NCI-H1436 (cell line): ENCODE results near the gene SLC40A1.

Experiments
- DNase-seq: peaks from one replicate; lab custom pipeline; 2025; lab: John Stamatoyannopoulos, UW

The SLC40A1 gene

GRCh38 chr2:189540551-189540950, 40.0 kb downstream of the SLC40A1 start:
- DNase-seq = no peak

GRCh38 chr2:189538402-189538801, 42.2 kb downstream of the SLC40A1 start:
- no peak for DNase-seq

- no peak for DNase-seq
Measured at GRCh38 chr2:189536830-189537229, 43.8 kb downstream of the SLC40A1 start.

- no peak for DNase-seq
Measured at GRCh38 chr2:189534854-189535832, 45.4 kb downstream of the SLC40A1 start.

- no peak for DNase-seq
Measured at GRCh38 chr2:189533288-189534035, 47.1 kb downstream of the SLC40A1 start.

- no peak for DNase-seq
Measured at GRCh38 chr2:189530965-189531637, 49.5 kb downstream of the SLC40A1 start.

- DNase-seq = no peak
Measured at GRCh38 chr2:189528617-189529016, 52.0 kb downstream of the SLC40A1 start.

- DNase-seq = no peak
Measured at GRCh38 chr2:189527812-189528592, 52.6 kb downstream of the SLC40A1 start.

- no peak for DNase-seq
Measured at GRCh38 chr2:189527041-189527750, 53.4 kb downstream of the SLC40A1 start.

- no peak for DNase-seq
Measured at GRCh38 chr2:189526241-189526640, 54.3 kb downstream of the SLC40A1 start.

- DNase-seq = no peak
Measured at GRCh38 chr2:189524746-189525145, 55.8 kb downstream of the SLC40A1 start.

GRCh38 chr2:189522435-189523151, 58.0 kb downstream of the SLC40A1 start:
- no peak for DNase-seq

- no peak for DNase-seq
Measured at GRCh38 chr2:189521699-189522434, 58.7 kb downstream of the SLC40A1 start.

- no peak for DNase-seq
Measured at GRCh38 chr2:189519631-189520387, 60.8 kb downstream of the SLC40A1 start.

- no peak for DNase-seq
Measured at GRCh38 chr2:189517847-189518535, 62.6 kb downstream of the SLC40A1 start.

GRCh38 chr2:189516546-189516945, 64.0 kb downstream of the SLC40A1 start:
- no peak for DNase-seq

- no peak for DNase-seq
Measured at GRCh38 chr2:189515264-189515663, 65.3 kb downstream of the SLC40A1 start.

- DNase-seq = no peak
Measured at GRCh38 chr2:189514104-189514503, 66.5 kb downstream of the SLC40A1 start.
